ENCODE measurements around the gene TMEM170B. TPM values are rescaled to one million over a fixed set of nuclear protein-coding genes. Genes with fewer than 3 reads are reported as not detected.

TMEM170B gene
- total RNA-seq, 1 donor from 2014 or later, result 9.2 TPM

DNA sequence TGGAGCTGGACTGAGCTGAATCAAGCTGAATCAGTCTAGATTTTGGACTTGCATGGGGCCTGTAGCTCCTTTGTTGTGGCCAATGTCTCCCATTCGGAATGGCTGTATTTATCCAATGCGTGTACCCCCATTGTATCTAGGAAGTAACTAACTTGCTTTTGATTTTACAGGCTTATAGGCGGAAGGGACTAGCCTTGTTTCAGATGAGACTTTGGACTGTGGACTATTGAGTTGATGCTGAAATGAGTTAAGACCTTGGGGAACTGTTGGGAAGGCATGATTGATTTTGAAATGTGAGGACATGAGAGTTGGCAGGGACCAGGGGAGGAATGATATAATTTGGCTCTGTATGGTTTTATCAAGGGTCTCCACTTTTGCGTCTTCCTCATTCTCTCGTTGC lies 3.0 kb upstream of the TMEM170B start:
- no peaks in the 10 kb centered on the region for H3K27me3 ChIP-seq
- ATAC-seq, result no peak
- intact Hi-C loops (cut with DNase I), result no loop called here
- no peak overlapping the region for H3K4me3 ChIP-seq
- no peaks in the 10 kb centered on the region for H3K9me3 ChIP-seq
- DNase-seq, result no peak
- H3K36me3 ChIP-seq, result no peaks in the 10 kb centered on the region
- TF ChIP-seq, protein P1, sequence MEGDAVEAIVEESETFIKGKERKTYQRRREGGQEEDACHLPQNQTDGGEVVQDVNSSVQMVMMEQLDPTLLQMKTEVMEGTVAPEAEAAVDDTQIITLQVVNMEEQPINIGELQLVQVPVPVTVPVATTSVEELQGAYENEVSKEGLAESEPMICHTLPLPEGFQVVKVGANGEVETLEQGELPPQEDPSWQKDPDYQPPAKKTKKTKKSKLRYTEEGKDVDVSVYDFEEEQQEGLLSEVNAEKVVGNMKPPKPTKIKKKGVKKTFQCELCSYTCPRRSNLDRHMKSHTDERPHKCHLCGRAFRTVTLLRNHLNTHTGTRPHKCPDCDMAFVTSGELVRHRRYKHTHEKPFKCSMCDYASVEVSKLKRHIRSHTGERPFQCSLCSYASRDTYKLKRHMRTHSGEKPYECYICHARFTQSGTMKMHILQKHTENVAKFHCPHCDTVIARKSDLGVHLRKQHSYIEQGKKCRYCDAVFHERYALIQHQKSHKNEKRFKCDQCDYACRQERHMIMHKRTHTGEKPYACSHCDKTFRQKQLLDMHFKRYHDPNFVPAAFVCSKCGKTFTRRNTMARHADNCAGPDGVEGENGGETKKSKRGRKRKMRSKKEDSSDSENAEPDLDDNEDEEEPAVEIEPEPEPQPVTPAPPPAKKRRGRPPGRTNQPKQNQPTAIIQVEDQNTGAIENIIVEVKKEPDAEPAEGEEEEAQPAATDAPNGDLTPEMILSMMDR (IDR thresholded peaks at IDR 0.05), result no peak
- no peak overlapping the region for H3K27ac ChIP-seq
- peaks cover 15% of the 10 kb centered on the region for H3K4me1 ChIP-seq

DNA sequence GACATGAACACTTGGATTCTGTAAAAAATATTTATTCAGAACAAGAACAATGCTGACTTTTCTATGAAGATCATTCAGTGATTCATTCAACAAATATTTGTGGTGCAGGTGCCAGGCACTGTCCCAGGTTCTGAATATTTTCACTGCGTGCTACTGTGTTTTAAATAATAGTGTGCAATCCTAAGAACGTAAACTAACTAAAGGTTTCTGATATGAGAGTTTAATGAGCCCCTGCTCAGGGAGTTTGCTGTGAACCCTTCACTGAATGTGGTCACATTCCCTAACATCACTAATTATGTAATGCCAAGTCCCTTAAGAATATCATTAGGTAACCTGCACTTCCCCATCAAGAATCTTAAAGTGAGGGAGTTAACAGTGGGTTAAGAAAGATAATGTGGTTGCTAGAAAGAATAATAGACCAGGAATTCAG lies 1.7 kb upstream of the TMEM170B start:
- Histone ChIP-seq H3K27me3 (no peaks in the 10 kb centered on the region), H3K27ac (no peak overlapping the region), H3K4me1 (peaks cover 15% of the 10 kb centered on the region), H3K36me3 (no peaks in the 10 kb centered on the region), H3K4me3 (peak overlapping the region; percentile 77), H3K9me3 (no peaks in the 10 kb centered on the region)
- ATAC-seq, result no peak
- intact Hi-C loops (cut with DNase I), result no loop called here
- no peak for DNase-seq
- TF ChIP-seq, protein P1 (IDR thresholded peaks at IDR 0.05), result no peak

DNA sequence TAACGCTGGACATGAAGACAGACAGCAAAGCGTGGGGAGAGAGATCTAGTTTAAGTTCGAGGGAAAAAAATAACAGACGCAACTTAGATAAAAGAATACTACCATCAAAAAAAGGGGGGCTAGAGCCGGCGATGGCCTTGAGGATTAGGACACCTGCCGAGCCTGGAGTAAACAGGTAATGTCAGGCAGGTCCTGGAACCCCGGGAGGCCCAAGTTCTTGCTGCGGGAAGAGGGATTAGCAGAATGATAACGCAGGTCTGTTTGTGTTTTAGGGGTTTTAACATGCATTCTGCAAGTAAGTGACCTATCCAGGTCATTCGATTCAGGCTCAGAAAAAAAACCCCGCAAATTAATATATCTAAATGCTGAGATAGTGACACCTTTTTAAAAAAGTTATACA lies 754 bp upstream of the TMEM170B start:
- TF ChIP-seq, protein P1 (IDR thresholded peaks at IDR 0.05), result no peak
- Histone ChIP-seq H3K36me3 (no peaks in the 10 kb centered on the region), H3K4me1 (peaks cover 15% of the 10 kb centered on the region), H3K4me3 (peak overlapping the region; percentile 77), H3K9me3 (no peaks in the 10 kb centered on the region), H3K27ac (peak overlapping the region; percentile 86), H3K27me3 (no peaks in the 10 kb centered on the region)
- no peak for ATAC-seq
- no peak for DNase-seq
- intact Hi-C loops (cut with DNase I), result no loop called here

DNA sequence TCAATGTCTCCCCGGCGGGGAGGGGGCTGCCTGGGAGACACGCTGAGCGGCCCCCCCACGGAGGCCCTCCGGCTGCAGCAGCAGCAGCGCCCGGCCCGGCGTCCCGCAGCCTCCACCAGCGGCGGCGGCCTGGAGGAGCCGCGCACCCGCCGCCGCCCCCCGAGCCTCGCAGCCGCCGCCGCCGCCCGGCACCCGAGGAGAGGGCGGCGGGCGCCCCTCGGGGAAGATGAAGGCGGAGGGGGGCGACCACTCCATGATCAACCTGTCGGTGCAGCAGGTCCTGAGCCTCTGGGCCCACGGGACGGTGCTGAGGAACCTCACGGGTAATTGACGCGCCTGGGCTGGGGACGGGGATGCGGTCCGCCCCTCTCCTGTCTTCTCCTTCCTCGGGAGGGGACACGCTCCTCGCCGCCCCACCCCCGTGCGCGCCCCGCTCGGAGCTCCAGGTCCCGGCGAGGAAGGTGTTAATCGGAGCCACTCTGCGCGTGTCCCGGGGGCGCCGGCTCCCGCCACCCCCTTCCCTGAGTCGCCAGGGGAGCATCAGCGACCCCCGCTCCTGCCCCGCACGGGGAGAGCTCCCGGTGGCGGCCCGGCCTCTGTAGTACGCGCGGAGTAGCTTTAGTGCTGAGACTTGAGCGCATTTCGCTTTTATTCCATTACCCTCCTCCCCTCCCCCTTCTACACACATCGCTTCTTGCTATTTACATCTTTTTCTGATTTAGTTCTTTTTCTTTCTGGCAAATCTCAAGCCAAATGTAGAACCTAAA lies 686 bp downstream of the TMEM170B start:
- peak; percentile 76 for DNase-seq
- Histone ChIP-seq H3K4me3 (peak overlapping the region; percentile 77), H3K36me3 (no peaks in the 10 kb centered on the region), H3K27me3 (no peaks in the 10 kb centered on the region), H3K9me3 (no peaks in the 10 kb centered on the region), H3K27ac (peak overlapping the region; percentile 86), H3K4me1 (peaks cover 15% of the 10 kb centered on the region)
- peak; percentile 5 for ATAC-seq
- intact Hi-C loops (cut with DNase I), result no loop called here
- TF ChIP-seq, protein P1 (IDR thresholded peaks at IDR 0.05), result no peak

DNA sequence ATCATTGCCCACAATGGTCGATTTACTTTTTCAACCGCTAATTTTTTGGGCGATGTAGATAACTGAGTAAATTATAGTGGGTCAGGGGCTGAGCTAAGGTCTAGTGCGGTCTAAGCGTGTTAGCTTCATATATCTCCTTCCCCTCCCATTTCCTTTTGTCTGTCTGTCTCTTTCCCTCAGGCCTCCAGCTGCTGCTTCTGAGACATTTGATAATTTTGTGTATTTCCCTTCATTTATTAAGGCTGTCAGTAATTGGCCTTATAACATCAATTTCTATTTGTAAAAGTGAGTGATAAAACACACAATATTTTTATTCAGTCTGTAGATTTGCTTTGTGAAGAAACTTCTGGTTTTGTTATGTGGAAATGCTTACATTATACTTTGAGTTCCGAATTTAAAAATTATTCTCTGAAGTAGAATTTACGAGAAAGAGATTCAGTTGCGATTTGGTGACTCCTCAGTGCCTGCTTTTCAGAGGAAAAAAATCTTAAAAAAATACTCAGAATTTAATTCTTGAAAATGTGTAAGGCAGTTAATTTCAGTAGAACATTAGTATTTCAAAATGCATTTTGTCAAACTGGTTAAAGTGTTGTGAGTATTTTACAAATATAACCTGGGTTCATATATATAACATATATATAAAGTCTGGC lies 1.4 kb downstream of the TMEM170B start:
- TF ChIP-seq, protein P1 (IDR thresholded peaks at IDR 0.05), result no peak
- DNase-seq (no peak), ATAC-seq (no peak)
- H3K27me3 ChIP-seq, result no peaks in the 10 kb centered on the region
- H3K36me3 ChIP-seq, result no peaks in the 10 kb centered on the region
- H3K4me1 ChIP-seq, result peaks cover 15% of the 10 kb centered on the region
- H3K27ac ChIP-seq, result peak overlapping the region; percentile 86
- intact Hi-C loops (cut with DNase I), result no loop called here
- no peaks in the 10 kb centered on the region for H3K9me3 ChIP-seq
- H3K4me3 ChIP-seq, result peak overlapping the region; percentile 77
